ENCODE measurements around the gene OSR1. TPM values are rescaled to one million over a fixed set of nuclear protein-coding genes. Genes with fewer than 3 reads are reported as not detected.
A peak's percentile ranks its signal among the peaks of the same experiment; 100 is the strongest.
"Not testable (repeated sequence)": the region's sequence is repeated elsewhere in the genome, so short reads cannot be mapped to it uniquely, and the experiment has no call there.

The OSR1 gene
- 3.7 TPM for total RNA-seq

GRCh38 chr2:19358242-19359020 lies at the start of gene OSR1:
Gene OSR1 (minus strand): TSS chr2:19358623. CDS start chr2:19353805, 4,818 bp downstream.
- FAIRE-seq (no peak), DNase-seq (ENCODE audit: low spot score in 2 of 2) (peak; percentile 28 to 36)

- no peak for FAIRE-seq
- no peak for DNase-seq (ENCODE audit: low spot score in 2 of 2)
Measured at GRCh38 chr2:19403785-19404184, 45.4 kb upstream of the OSR1 start.

- no peak for DNase-seq (ENCODE audit: low spot score in 2 of 2)
- no peak for FAIRE-seq
Measured at GRCh38 chr2:19392191-19392590, 33.8 kb upstream of the OSR1 start.

GRCh38 chr2:19389469-19389868 lies 31.0 kb upstream of the OSR1 start:
- not testable (repeated sequence) for DNase-seq (ENCODE audit: low spot score in 2 of 2); FAIRE-seq

- DNase-seq (ENCODE audit: low spot score in 2 of 2): no peak
- no peak for FAIRE-seq
Measured at GRCh38 chr2:19380532-19380931, 22.1 kb upstream of the OSR1 start.

- FAIRE-seq (no peak), DNase-seq (ENCODE audit: low spot score in 2 of 2) (no peak)
Measured at GRCh38 chr2:19378939-19379338, 20.5 kb upstream of the OSR1 start.

GRCh38 chr2:19377717-19378116 lies 19.3 kb upstream of the OSR1 start:
- no peak for DNase-seq (ENCODE audit: low spot score in 2 of 2)
- FAIRE-seq: no peak

- FAIRE-seq: no peak
- DNase-seq (ENCODE audit: low spot score in 2 of 2): no peak
Measured at GRCh38 chr2:19373352-19373751, 14.9 kb upstream of the OSR1 start.

- FAIRE-seq: no peak
- DNase-seq (ENCODE audit: low spot score in 2 of 2): no peak
Measured at GRCh38 chr2:19371996-19372582, 13.7 kb upstream of the OSR1 start.

- DNase-seq (ENCODE audit: low spot score in 2 of 2) (no peak), FAIRE-seq (no peak)
Measured at GRCh38 chr2:19369341-19369955, 11.0 kb upstream of the OSR1 start.

- FAIRE-seq (no peak), DNase-seq (ENCODE audit: low spot score in 2 of 2) (no peak)
Measured at GRCh38 chr2:19368760-19369159, 10.3 kb upstream of the OSR1 start.

GRCh38 chr2:19367326-19367725 lies 8.9 kb upstream of the OSR1 start:
- DNase-seq (ENCODE audit: low spot score in 2 of 2) (no peak), FAIRE-seq (no peak)

GRCh38 chr2:19365126-19365525 lies 6.7 kb upstream of the OSR1 start:
- DNase-seq (ENCODE audit: low spot score in 2 of 2): no peak
- no peak for FAIRE-seq

GRCh38 chr2:19364014-19364413 lies 5.6 kb upstream of the OSR1 start:
- no peak for DNase-seq (ENCODE audit: low spot score in 2 of 2)
- no peak for FAIRE-seq

GRCh38 chr2:19363474-19363778 lies 5.0 kb upstream of the OSR1 start:
- no peak for FAIRE-seq
- DNase-seq (ENCODE audit: low spot score in 2 of 2): no peak

GRCh38 chr2:19362755-19363473 lies 4.5 kb upstream of the OSR1 start:
- FAIRE-seq (no peak), DNase-seq (ENCODE audit: low spot score in 2 of 2) (peak; percentile 68 to 71)

GRCh38 chr2:19362094-19362754 lies 3.8 kb upstream of the OSR1 start:
- FAIRE-seq: no peak

GRCh38 chr2:19361325-19361990 lies 3.0 kb upstream of the OSR1 start:
- FAIRE-seq: no peak
- DNase-seq (ENCODE audit: low spot score in 2 of 2): peak in 1 of 2 donors; percentile 26

More at GRCh38 chr2:19362094-19362754, 3.8 kb upstream of the OSR1 start:
- peak; percentile 17 to 22 for DNase-seq (ENCODE audit: low spot score in 2 of 2)

- no peak for DNase-seq (ENCODE audit: low spot score in 2 of 2)
Measured at GRCh38 chr2:19360966-19361321, 2.5 kb upstream of the OSR1 start.

More at GRCh38 chr2:19360966-19361321, 2.5 kb upstream of the OSR1 start:
- no peak for FAIRE-seq

Data from frontal cortex (tissue), 4 donors.